Calu3 (cell line): ENCODE results near the gene RABEPK. TPM values are rescaled to one million over a fixed set of nuclear protein-coding genes. Genes with fewer than 3 reads are reported as not detected.
"Not testable (repeated sequence)": the region's sequence is repeated elsewhere in the genome, so short reads cannot be mapped to it uniquely, and the experiment has no call there.

Source experiments
- BruUV-seq: library from RNA; stranded (reverse); fragments of 400-500 nt; replicated peaks from 2 replicates; lab custom pipeline; 2021; lab: Mats Ljungman, UMichigan
- CTCF ChIA-PET: fragments of 300-600 bp; sonication (Branson Sonifier 250); formaldehyde crosslinking; loops from one replicate; lab custom pipeline; 2022; ENCODE audit warnings: antibody characterized with exemption; lab: Charles Lee
- DNase-seq: peaks from one replicate; pipeline ENCODE4 v3.0.0; 2022
- H3K27ac Mint-ChIP-seq: one replicate; pipeline ENCODE4 v1.8.0; 2022; ENCODE audit warnings: mixed read lengths; ENCODE audit not compliant: unreplicated experiment
- H3K27me3 Mint-ChIP-seq: one replicate; pipeline ENCODE4 v1.8.0; 2022; ENCODE audit warnings: mixed read lengths; ENCODE audit not compliant: unreplicated experiment
- H3K36me3 Mint-ChIP-seq: one replicate; pipeline ENCODE4 v1.8.0; 2022; ENCODE audit warnings: mild to moderate bottlenecking, moderate library complexity, mixed read lengths; ENCODE audit not compliant: insufficient read depth, unreplicated experiment
- H3K4me1 Mint-ChIP-seq: one replicate; pipeline ENCODE4 v1.8.0; 2022; ENCODE audit warnings: mild to moderate bottlenecking, low read depth, mixed read lengths; ENCODE audit not compliant: unreplicated experiment
- H3K4me3 Mint-ChIP-seq: one replicate; pipeline ENCODE4 v1.8.0; 2022; ENCODE audit warnings: mild to moderate bottlenecking, low read depth, moderate library complexity, mixed read lengths; ENCODE audit not compliant: unreplicated experiment
- H3K9me3 Mint-ChIP-seq: one replicate; pipeline ENCODE4 v1.8.0; 2022; ENCODE audit warnings: low read depth, mixed read lengths; ENCODE audit not compliant: unreplicated experiment
- CTCF ChIP-seq: fragments of 200-600 bp; IDR thresholded peaks from one replicate; pipeline ENCODE4 v1.8.0; 2022; ENCODE audit warnings: antibody characterized with exemption; ENCODE audit not compliant: unreplicated experiment
- intact Hi-C: fragments of 100-400 bp; cut with micrococcal nuclease; formaldehyde crosslinking; loops from one replicate; pipeline ENCODE4 v1.10.0; 2022; ENCODE audit not compliant: unreplicated experiment
- total RNA-seq: library from RNA; stranded (reverse); gene quantifications from 2 replicates; pipeline ENCODE4 v1.2.3, GENCODE V29; 2022

RABEPK gene
- total RNA-seq, 1 experiment from 2014 or later = 12.7 TPM

DNA sequence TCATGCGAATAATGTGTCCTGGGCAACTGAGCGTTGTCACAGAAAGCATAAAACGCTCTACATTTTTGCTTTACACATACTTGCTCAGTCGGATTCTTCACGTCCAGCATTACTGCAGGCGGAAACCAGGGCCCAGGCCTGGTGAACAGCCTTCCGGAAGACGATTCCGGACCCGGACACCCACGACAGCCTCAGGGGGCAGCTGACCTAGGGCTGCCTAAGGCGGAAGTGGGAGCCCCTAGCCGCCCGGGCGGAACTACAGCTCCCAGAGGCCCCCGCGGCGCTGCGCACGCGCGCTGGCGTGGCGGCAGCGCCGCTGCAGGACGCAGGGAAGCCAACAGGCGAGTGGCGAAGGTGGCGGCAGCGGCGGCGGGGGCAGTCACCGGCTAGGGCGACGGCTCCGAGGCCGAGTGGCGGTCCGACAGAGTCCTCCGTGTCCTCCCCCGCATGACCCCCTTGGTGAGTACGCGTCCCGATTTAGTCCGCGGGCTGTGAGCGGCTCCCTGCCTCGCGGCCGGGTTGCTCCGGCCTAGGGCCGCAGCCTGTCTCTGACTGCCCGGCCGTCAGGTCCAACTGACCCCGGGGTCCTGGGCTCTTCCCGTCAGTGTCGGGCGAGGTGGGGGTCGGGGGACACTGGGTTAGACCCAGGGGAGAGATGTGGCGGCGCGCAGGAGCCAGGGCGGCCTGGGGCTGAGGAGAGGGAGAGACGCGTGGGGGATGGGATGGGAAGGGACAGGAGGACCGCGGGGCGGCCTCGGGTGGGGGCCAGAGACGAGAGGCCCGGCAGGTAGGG lies 61.4 kb downstream of the RABEPK start, which contains the start of gene GAPVD1:
Gene GAPVD1 (plus strand): TSS at position 326 of the 793 bp plus-strand sequence. CDS start 37,096 bp downstream, outside the sequence.
- no peaks in the 10 kb centered on the region for H3K9me3 Mint-ChIP-seq
- H3K27ac Mint-ChIP-seq = peak within 1 kb of the TSS; percentile 63
- intact Hi-C loops = no loop called here

GRCh38 chr9:125262294-125262991 lies 62.1 kb downstream of the RABEPK start:
- H3K36me3 Mint-ChIP-seq = peaks cover 27% of the 10 kb centered on the region
- TF ChIP-seq CTCF = no peak
- CTCF ChIA-PET = interaction anchor here (1.5 to 1.9 kb wide), 2 partner anchors 10 to 21 kb away, joined by 4 to 6 read pairs; partner anchors contain the start of gene HSPA5
- H3K27ac Mint-ChIP-seq = peak overlapping the region; percentile 62
- H3K4me1 Mint-ChIP-seq = peaks cover 9% of the 10 kb centered on the region
- peak overlapping the region; percentile 93 for H3K4me3 Mint-ChIP-seq
- intact Hi-C loops = no loop called here
- BruUV-seq = TSS peak; percentile 53
- no peaks in the 10 kb centered on the region for H3K27me3 Mint-ChIP-seq
- H3K9me3 Mint-ChIP-seq = no peaks in the 10 kb centered on the region
- DNase-seq = no peak

More for the DNA sequence above, 61.4 kb downstream of the RABEPK start, which contains the start of gene GAPVD1:
- H3K4me3 Mint-ChIP-seq = peak within 1 kb of the TSS; percentile 93
- H3K4me1 Mint-ChIP-seq = peaks cover 9% of the 10 kb centered on the region
- peaks cover 27% of the 10 kb centered on the region for H3K36me3 Mint-ChIP-seq
- peak; percentile 89 for DNase-seq
- CTCF ChIA-PET = interaction anchor here (0.5 to 1.9 kb wide), 5 partner anchors 11 to 1238 kb away, joined by 3 to 6 read pairs (median 4); partner anchors contain the start of gene HSPA5
- no peaks in the 10 kb centered on the region for H3K27me3 Mint-ChIP-seq
- BruUV-seq = no TSS peak
- TF ChIP-seq CTCF = no peak

DNA sequence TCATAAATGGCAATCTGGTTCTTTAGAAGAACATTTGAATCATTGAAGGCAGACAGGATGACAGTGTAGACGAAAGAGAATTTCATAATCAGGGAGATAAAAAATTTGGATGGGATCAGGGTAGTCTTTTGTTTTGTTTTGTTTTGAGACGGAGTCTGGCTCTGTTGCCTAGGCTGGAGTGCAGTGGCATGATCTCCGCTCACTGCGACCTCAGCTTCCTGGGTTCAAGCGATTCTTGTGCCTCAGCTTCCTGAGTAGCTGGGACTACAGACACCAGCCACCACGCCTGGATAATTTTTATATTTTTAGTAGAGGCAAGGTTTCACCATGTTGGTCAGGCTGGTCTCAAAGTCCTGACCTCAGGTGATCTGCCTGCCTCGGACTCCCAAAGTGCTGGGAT lies 63.7 kb downstream of the RABEPK start:
- CTCF ChIA-PET = not testable (repeated sequence)

GRCh38 chr9:125268394-125269013 lies 68.2 kb downstream of the RABEPK start:
- CTCF ChIA-PET = interaction anchor here (0.6 to 0.7 kb wide), 2 partner anchors 12 to 491 kb away, joined by 3 to 4 read pairs; no protein-coding TSS in a partner anchor
- Mint-ChIP-seq H3K36me3 (peaks cover 20% of the 10 kb centered on the region), H3K27ac (no peak overlapping the region), H3K9me3 (no peaks in the 10 kb centered on the region), H3K4me1 (peaks cover 8% of the 10 kb centered on the region), H3K27me3 (no peaks in the 10 kb centered on the region), H3K4me3 (no peak overlapping the region)
- intact Hi-C loops = no loop called here
- no peak for DNase-seq
- no peak for TF ChIP-seq CTCF
- no TSS peak for BruUV-seq

More for the DNA sequence above, 63.7 kb downstream of the RABEPK start:
- H3K9me3 Mint-ChIP-seq, intact Hi-C loops, BruUV-seq, H3K4me1 Mint-ChIP-seq, H3K27me3 Mint-ChIP-seq, DNase-seq, H3K27ac Mint-ChIP-seq, H3K4me3 Mint-ChIP-seq: not testable (repeated sequence)
- H3K36me3 Mint-ChIP-seq = peaks cover 27% of the 10 kb centered on the region
